Globus pallidus (tissue), 1 donor: ENCODE measurements around the gene AFF2.
"Not testable (repeated sequence)": the region's sequence is repeated elsewhere in the genome, so short reads cannot be mapped to it uniquely, and the experiment has no call there.

ENCODE experiments used
- DNase-seq: peaks from one replicate; pipeline ENCODE4 v3.0.0-alpha.2; 2015; ENCODE audit warnings: low spot score

AFF2 gene

DNA sequence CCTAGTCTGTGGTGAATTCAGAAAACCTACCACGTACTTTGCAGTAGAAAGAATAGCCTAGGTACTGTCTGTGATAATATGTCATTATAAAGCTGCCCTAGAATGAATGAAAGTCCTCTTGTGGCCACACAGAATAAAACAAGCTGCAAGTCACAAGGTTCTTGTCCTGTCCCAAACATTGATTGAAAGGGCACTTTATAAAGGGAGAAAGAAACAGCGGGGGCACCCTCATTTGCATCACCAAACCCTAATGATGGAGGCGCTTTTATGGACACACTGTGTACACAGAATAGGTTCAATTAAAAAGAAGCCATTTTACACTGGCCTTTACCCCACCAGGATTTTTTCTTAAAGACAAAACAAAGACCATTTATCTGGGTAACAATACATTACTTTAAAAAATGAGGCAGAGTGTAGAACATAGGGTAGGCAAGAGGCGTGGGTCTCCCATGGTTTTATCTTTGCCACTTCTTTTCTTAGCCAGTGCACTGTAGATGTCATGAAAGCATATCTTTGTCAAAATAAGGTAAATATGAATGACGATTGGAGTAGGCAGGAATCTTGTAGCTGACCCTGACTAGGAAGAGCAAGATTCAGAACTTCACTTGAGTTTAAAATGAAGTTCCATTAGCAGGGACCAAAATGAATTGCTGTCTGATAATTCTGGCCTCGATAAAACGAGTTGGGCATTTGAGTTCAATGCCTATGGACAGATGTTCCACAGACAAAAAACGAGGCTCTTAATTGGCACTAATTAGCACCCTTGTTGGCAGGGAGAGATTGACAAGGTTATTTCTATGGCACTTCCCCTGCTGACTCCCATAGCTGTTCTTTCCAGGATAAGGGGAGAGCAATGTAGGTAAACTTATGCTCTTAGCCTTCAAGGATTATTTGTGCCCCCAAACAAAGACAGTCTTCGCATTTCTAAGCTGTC, 365.1 kb downstream of the AFF2 start:
- no peak for DNase-seq

GRCh38 chrX:148867596-148867995, 367.2 kb downstream of the AFF2 start:
- no peak for DNase-seq

DNA sequence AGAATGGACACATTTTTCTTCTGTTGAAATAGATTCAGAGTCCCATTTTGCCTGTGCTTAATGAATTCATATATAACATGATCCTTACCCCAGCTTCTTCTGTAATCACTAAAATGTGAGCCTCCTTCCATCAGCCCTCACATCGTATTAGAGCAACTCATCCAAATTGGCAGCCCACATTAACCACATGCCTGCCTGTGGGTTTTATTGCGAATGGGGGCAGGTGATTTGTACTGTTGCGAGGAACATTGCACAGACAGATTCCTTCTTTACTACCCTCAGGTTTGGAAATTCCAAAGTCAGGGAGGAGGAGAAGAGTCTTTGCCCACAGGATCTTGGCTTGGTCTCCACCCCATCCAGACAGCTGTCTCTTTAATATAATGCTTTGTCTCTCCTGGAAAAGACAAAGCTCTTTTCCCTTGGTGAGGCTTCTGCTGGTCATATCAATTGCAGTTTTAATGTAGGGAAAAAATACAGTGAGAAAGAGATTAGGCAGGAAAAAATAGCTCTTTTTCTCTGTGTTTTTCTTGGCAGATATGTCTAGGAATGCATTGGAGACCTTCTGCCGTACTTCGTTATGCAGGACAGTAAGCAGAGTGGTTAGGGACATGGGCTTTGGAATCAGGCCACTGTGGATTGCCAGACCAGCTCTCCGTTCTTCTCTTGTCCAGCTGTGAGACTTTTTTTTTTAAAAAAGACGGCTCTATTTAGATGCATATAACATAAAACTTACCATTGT, 371.2 kb downstream of the AFF2 start:
- no peak for DNase-seq

- DNase-seq, result no peak
Observed at GRCh38 chrX:148872161-148872535, 371.7 kb downstream of the AFF2 start.

DNA sequence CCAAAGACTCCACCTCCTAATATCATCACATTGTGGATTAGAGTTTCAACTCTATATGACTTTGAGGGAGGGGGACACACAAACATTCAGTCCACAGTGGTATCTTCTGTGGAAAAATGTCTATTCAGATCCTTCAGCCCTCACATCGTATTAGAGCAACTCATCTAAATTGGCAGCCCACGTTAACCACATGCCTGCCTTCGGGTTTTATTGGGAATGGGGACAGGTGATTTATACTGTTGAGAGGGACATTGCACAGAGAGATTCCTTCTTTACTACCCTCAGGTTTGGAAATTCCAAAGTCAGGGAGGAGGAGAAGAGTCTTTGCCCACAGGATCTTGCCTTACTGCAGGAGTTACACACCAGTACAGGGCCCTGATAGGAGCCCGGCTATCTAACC, 372.5 kb downstream of the AFF2 start:
- DNase-seq, result no peak

- no peak for DNase-seq
Observed at GRCh38 chrX:148874636-148875246, 374.3 kb downstream of the AFF2 start.

- DNase-seq, result no peak
Observed at GRCh38 chrX:148878371-148878770, 378.0 kb downstream of the AFF2 start.

DNA sequence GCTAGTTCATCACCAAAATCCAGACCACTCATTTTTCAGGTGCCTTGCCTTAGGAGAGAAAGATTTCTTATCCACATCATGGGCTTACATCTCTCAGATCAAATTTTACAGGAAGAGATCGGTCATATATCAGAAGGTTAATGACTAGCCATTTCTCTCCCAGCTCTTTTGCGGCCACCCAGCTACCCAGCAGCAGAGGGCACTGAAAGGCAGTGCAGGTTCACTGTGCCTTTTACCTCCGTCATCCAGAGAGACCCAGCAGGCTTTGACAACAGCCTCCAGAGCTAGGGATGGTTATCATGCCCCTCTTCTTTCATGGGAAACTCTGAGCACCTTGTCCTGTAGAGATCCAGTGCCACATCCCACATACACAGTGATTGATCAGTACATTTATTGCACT, 384.8 kb downstream of the AFF2 start:
- DNase-seq, result no peak

- no peak for DNase-seq
Observed at GRCh38 chrX:148893395-148893794, 393.0 kb downstream of the AFF2 start.

- DNase-seq, result no peak
Observed at GRCh38 chrX:148902581-148902980, 402.2 kb downstream of the AFF2 start.

- no peak for DNase-seq
Observed at GRCh38 chrX:148903176-148903575, 402.8 kb downstream of the AFF2 start.

GRCh38 chrX:148904421-148905111, 404.1 kb downstream of the AFF2 start:
- no peak for DNase-seq

- no peak for DNase-seq
Observed at GRCh38 chrX:148905400-148905799, 405.0 kb downstream of the AFF2 start.

GRCh38 chrX:148906628-148907027, 406.2 kb downstream of the AFF2 start:
- not testable (repeated sequence) for DNase-seq

DNA sequence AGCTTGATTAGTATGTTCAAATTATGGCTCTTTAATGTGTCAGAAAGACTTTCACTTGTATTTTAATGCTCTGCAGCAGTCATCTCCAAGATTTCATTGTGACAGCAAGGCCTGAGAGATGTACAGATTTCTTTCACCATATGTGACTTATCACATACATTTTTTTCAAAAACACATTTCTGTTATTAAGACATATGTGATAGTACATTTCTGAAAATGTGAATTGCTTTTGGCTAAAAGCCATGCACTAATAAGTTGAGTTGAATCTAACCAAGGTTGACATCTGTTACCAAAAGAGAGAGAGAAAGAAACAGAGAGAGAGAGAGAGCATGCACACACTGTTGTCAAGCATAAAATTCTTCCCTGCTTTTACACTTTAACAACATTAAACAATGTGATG, 409.3 kb downstream of the AFF2 start:
- DNase-seq, result no peak

- no peak for DNase-seq
Observed at GRCh38 chrX:148913971-148914370, 413.6 kb downstream of the AFF2 start.

DNA sequence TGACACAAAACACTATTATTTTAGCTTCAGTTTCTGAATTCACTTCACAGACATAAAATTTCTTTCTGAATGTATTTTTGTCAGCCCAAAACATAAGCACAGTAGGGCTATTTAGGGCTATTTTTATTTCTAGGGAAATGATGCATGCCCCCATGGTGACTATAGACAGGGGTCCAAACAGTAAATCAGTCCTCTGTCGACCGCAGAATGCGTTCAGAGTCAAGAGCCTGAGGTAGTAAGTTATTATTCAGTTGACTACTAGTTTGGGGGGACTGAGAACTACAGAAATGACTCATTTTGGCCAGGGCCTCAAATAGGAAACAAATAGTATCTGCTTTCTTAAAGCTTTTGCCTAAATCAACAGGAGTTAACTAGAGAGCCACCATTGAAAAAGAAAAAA, 414.4 kb downstream of the AFF2 start:
- DNase-seq, result no peak

DNA sequence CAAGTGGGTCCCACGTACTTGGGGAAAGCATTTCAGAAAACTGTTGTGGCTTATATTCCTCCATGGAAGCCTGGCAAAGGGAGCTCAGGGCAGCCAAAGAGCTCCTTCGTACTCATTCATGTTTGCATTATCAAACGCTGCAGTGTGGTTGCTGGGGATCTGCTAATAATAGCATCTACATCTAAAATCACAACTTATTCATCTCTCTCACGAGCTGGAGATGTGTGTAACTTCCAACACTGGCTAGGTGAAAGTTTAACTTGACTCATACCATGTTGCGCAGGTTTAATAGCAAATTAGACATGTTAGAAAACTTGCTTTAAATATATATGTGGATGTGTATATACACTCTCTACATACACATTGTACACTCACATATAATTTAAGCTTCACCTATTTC, 415.1 kb downstream of the AFF2 start:
- no peak for DNase-seq

- DNase-seq, result no peak
Observed at GRCh38 chrX:148917441-148917840, 417.0 kb downstream of the AFF2 start.

DNA sequence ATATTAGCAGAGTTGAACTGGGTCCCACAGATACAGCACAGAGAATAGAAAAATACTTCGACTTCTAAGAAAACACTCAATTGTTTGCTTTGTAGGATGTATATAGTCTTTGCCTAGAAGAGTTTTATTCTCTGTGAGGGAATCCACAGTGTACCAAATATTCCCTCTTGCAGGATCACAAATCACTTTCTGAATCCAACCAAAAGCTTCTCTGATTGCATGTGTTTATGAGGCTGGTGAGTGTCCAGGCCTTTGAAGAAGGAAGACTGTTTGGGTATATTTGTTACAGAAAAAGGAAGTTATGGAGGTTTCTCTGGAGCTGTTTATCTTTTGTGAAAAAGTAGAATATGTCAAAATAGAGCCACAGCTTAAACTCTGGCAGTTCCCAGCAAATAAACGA, 423.2 kb downstream of the AFF2 start:
- DNase-seq, result no peak

- no peak for DNase-seq
Observed at GRCh38 chrX:148926371-148926770, 426.0 kb downstream of the AFF2 start.

DNA sequence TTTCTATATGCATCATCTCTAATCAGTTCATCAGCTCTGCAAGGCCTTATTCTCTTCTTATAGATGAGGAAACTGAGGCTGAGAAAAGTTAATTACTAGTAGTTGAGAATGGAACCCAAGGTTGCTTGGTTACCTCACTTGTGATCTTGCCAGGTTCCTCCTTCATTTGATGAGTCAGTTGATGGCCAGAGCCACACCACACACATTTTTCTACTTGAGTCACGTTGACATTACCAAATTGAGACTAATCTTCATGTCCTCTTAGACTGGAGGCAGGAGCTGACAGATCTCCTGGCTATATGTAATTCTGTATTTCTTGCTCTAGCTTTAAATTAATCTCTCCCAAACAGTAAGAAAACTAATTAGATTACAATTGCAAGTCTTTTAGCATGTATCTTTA, 428.4 kb downstream of the AFF2 start:
- no peak for DNase-seq
